Keratinocyte (primary cell): ENCODE measurements around the gene SOD2.
"Not testable (repeated sequence)": the region's sequence is repeated elsewhere in the genome, so short reads cannot be mapped to it uniquely, and the experiment has no call there.

Experiments
- EZH2 ChIP-seq: IDR thresholded peaks from one replicate; pipeline ENCODE4 v1.6.1; 2012; ENCODE audit warnings: inconsistent platforms, mild to moderate bottlenecking, low read length, moderate library complexity
- TF ChIP-seq, protein P1 (sequence below), 3 experiments: IDR thresholded peaks in 1 of 3; conservative IDR thresholded peaks in 1 of 3; optimal IDR thresholded peaks in 1 of 3; 2 replicates in 2 of 3; 3 replicates in 1 of 3; pipeline versions ENCODE3 to v1.5.1; 2011; ENCODE audit warnings: low read length in 3 of 3, mild to moderate bottlenecking in 3 of 3, moderate library complexity in 2 of 3, control low read depth in 1 of 3, inconsistent platforms in 1 of 3; ENCODE audit not compliant: insufficient read depth in 2 of 3; ENCODE audit errors: extremely low read depth in 1 of 3

- TF ChIP-seq, protein P1, sequence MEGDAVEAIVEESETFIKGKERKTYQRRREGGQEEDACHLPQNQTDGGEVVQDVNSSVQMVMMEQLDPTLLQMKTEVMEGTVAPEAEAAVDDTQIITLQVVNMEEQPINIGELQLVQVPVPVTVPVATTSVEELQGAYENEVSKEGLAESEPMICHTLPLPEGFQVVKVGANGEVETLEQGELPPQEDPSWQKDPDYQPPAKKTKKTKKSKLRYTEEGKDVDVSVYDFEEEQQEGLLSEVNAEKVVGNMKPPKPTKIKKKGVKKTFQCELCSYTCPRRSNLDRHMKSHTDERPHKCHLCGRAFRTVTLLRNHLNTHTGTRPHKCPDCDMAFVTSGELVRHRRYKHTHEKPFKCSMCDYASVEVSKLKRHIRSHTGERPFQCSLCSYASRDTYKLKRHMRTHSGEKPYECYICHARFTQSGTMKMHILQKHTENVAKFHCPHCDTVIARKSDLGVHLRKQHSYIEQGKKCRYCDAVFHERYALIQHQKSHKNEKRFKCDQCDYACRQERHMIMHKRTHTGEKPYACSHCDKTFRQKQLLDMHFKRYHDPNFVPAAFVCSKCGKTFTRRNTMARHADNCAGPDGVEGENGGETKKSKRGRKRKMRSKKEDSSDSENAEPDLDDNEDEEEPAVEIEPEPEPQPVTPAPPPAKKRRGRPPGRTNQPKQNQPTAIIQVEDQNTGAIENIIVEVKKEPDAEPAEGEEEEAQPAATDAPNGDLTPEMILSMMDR (optimal IDR thresholded peaks at IDR 0.05 in 1 of 3, IDR thresholded peaks at IDR 0.05 in 1 of 3, conservative IDR thresholded peaks at IDR 0.05 in 1 of 3; ENCODE audit: extremely low read depth in 1 of 3, insufficient read depth in 2 of 3, low read length in 3 of 3) = not testable (repeated sequence)
- not testable (repeated sequence) for TF ChIP-seq EZH2
These were observed 40.4 kb upstream of the SOD2 start for GRCh38 chr6:159733395-159733794.
